Measurements from ENCODE around the gene HNRNPC.
"Not testable (repeated sequence)": the region's sequence is repeated elsewhere in the genome, so short reads cannot be mapped to it uniquely, and the experiment has no call there.

Gene HNRNPC

GRCh38 chr14:21213652-21214051, 55.6 kb downstream of the HNRNPC start:
- H3K36me3 ChIP-seq (ENCODE audit: low read depth): peaks cover 97% of the 10 kb centered on the region

GRCh38 chr14:21212824-21213223, 56.4 kb downstream of the HNRNPC start:
- not testable (repeated sequence) for H3K4me1 ChIP-seq (ENCODE audit: insufficient read depth, poor library complexity, severe bottlenecking); H3K4me3 ChIP-seq (ENCODE audit: severe bottlenecking); DNase-seq (ENCODE audit: low spot score); ATAC-seq (ENCODE audit: low read depth); H3K27me3 ChIP-seq (ENCODE audit: insufficient read depth, poor library complexity, severe bottlenecking); H3K27ac ChIP-seq (ENCODE audit: poor library complexity, severe bottlenecking); H3K9me3 ChIP-seq (ENCODE audit: severe bottlenecking)
- H3K36me3 ChIP-seq (ENCODE audit: low read depth): peaks cover 97% of the 10 kb centered on the region

More at GRCh38 chr14:21213652-21214051, 55.6 kb downstream of the HNRNPC start:
- H3K9me3 ChIP-seq (ENCODE audit: severe bottlenecking): no peaks in the 10 kb centered on the region
- ATAC-seq (ENCODE audit: low read depth) (no peak), DNase-seq (ENCODE audit: low spot score) (no peak)
- no peaks in the 10 kb centered on the region for H3K27me3 ChIP-seq (ENCODE audit: insufficient read depth, poor library complexity, severe bottlenecking)
- peaks cover 10% of the 10 kb centered on the region for H3K4me1 ChIP-seq (ENCODE audit: insufficient read depth, poor library complexity, severe bottlenecking)
- H3K4me3 ChIP-seq (ENCODE audit: severe bottlenecking): no peak overlapping the region
- H3K27ac ChIP-seq (ENCODE audit: poor library complexity, severe bottlenecking): no peak overlapping the region
- no peak for TF ChIP-seq CTCF (IDR thresholded peaks at IDR 0.05; ENCODE audit: poor library complexity, severe bottlenecking)

- H3K4me3 ChIP-seq (ENCODE audit: severe bottlenecking): no peak overlapping the region
- H3K27me3 ChIP-seq (ENCODE audit: insufficient read depth, poor library complexity, severe bottlenecking): no peaks in the 10 kb centered on the region
- H3K4me1 ChIP-seq (ENCODE audit: insufficient read depth, poor library complexity, severe bottlenecking): no peaks in the 10 kb centered on the region
- no peak for TF ChIP-seq CTCF (IDR thresholded peaks at IDR 0.05; ENCODE audit: poor library complexity, severe bottlenecking)
- H3K27ac ChIP-seq (ENCODE audit: poor library complexity, severe bottlenecking): no peak overlapping the region
- ATAC-seq (ENCODE audit: low read depth): no peak
- H3K36me3 ChIP-seq (ENCODE audit: low read depth): peaks cover 97% of the 10 kb centered on the region
- DNase-seq (ENCODE audit: low spot score): no peak
- H3K9me3 ChIP-seq (ENCODE audit: severe bottlenecking): no peaks in the 10 kb centered on the region
These were observed 57.7 kb downstream of the HNRNPC start for GRCh38 chr14:21211509-21211908.

GRCh38 chr14:21210023-21210422, 59.2 kb downstream of the HNRNPC start:
- DNase-seq (ENCODE audit: low spot score): no peak
- Histone ChIP-seq H3K27me3 (ENCODE audit: insufficient read depth, poor library complexity, severe bottlenecking) (no peaks in the 10 kb centered on the region), H3K36me3 (ENCODE audit: low read depth) (peaks cover 95% of the 10 kb centered on the region), H3K4me3 (ENCODE audit: severe bottlenecking) (no peak overlapping the region), H3K27ac (ENCODE audit: poor library complexity, severe bottlenecking) (no peak overlapping the region), H3K4me1 (ENCODE audit: insufficient read depth, poor library complexity, severe bottlenecking) (no peaks in the 10 kb centered on the region), H3K9me3 (ENCODE audit: severe bottlenecking) (no peaks in the 10 kb centered on the region)
- ATAC-seq (ENCODE audit: low read depth): no peak
- no peak for TF ChIP-seq CTCF (IDR thresholded peaks at IDR 0.05; ENCODE audit: poor library complexity, severe bottlenecking)

GRCh38 chr14:21209185-21209584, 60.1 kb downstream of the HNRNPC start:
- Histone ChIP-seq H3K27me3 (ENCODE audit: insufficient read depth, poor library complexity, severe bottlenecking) (no peaks in the 10 kb centered on the region), H3K27ac (ENCODE audit: poor library complexity, severe bottlenecking) (no peak overlapping the region), H3K36me3 (ENCODE audit: low read depth) (peaks cover 90% of the 10 kb centered on the region), H3K4me3 (ENCODE audit: severe bottlenecking) (no peak overlapping the region), H3K9me3 (ENCODE audit: severe bottlenecking) (no peaks in the 10 kb centered on the region), H3K4me1 (ENCODE audit: insufficient read depth, poor library complexity, severe bottlenecking) (no peaks in the 10 kb centered on the region)
- TF ChIP-seq CTCF (IDR thresholded peaks at IDR 0.05; ENCODE audit: poor library complexity, severe bottlenecking): no peak
- ATAC-seq (ENCODE audit: low read depth): no peak
- DNase-seq (ENCODE audit: low spot score): no peak

All from RWPE2 (cell line).